ENCODE data around the gene SERGEF. TPM values are rescaled to one million over a fixed set of nuclear protein-coding genes. Genes with fewer than 3 reads are reported as not detected.

Gene SERGEF
- total RNA-seq, 1 experiment from 2014 or later: 31.4 TPM

DNA sequence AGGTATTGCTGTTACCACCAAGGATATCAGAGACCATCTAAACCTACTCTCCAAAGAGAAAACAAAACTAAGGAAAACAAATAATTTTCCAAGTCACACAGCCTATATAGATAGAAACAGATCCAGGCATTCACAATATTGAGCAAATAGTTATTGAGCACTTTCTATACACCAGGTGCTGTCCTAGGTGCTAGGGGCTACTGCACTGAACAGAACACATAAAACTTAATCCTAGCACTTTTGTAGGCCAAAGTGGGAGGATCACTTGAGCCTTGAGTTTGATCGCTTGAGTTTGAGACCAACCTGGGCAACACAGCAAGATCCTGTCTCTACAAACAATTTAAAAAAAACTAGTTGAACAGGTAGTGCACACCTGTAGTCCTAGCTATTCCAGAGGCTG lies 44.6 kb downstream of the SERGEF start:
- Histone ChIP-seq H2BK20ac (ENCODE audit: low read depth, low read length, poor library complexity, severe bottlenecking) (no peak overlapping the region), H2BK5ac (ENCODE audit: insufficient read length, low read length) (no peak overlapping the region), H2AFZ (ENCODE audit: low read length) (no peak overlapping the region), H3K4me1 (ENCODE audit: insufficient read depth, low read length) (no peaks in the 10 kb centered on the region), H3K56ac (ENCODE audit: insufficient read length, low read depth, low read length) (no peak overlapping the region), H3K9me3 (ENCODE audit: control insufficient read depth, low read depth, low read length) (no peaks in the 10 kb centered on the region), H2BK15ac (ENCODE audit: low read depth, low read length) (no peak overlapping the region), H3K4me2 (ENCODE audit: insufficient read depth, insufficient read length, low read length) (no peak overlapping the region), H3K23me2 (ENCODE audit: insufficient read length, low read depth, low read length, poor library complexity, severe bottlenecking) (no peaks in the 10 kb centered on the region), H3K79me1 (ENCODE audit: insufficient read depth, low read depth, low read length, poor library complexity, severe bottlenecking) (no peaks in the 10 kb centered on the region), H4K5ac (ENCODE audit: insufficient read length, low read depth, low read length) (no peak overlapping the region), H3K79me2 (ENCODE audit: insufficient read depth, low read length) (no peaks in the 10 kb centered on the region), H4K91ac (ENCODE audit: insufficient read length, low read depth, low read length) (no peak overlapping the region), H3K4ac (ENCODE audit: low read depth, low read length) (no peak overlapping the region), H4K8ac (replicated peaks; ENCODE audit: insufficient read length, low read depth, low read length) (no peak overlapping the region), H3K23ac (ENCODE audit: insufficient read length, low read depth, low read length) (no peak overlapping the region), H3T11ph (ENCODE audit: low read length) (no peak overlapping the region), H2BK120ac (ENCODE audit: low read depth, low read length, poor library complexity, severe bottlenecking) (no peak overlapping the region), H3K27me3 (ENCODE audit: insufficient read depth, low read length) (no peaks in the 10 kb centered on the region), H4K20me1 (ENCODE audit: control insufficient read depth, insufficient read depth, insufficient read length) (no peaks in the 10 kb centered on the region), H2AK5ac (ENCODE audit: insufficient read length, low read length) (no peak overlapping the region), H3K14ac (ENCODE audit: insufficient read depth, low read length) (no peak overlapping the region), H3K27ac (ENCODE audit: insufficient read length, low read depth, low read length) (no peak overlapping the region), H3K18ac (ENCODE audit: insufficient read length, low read depth, low read length) (no peak overlapping the region), H2BK12ac (ENCODE audit: insufficient read length, low read depth, low read length) (no peak overlapping the region), H3K9ac (ENCODE audit: extremely low read depth, insufficient read length, low read length) (no peak overlapping the region)
- Mint-ChIP-seq H3K4me1 (peaks cover 3 to 4% of the 10 kb centered on the region in 2 experiments; a peak in 2 of 4 replicates), H3K27me3 (ENCODE audit: low read depth) (no peaks in the 10 kb centered on the region; the same call in 1 of the 2 replicates), H3K4me3 (no peak overlapping the region), H3K36me3 (ENCODE audit: insufficient read depth in 1 of 3, low read depth in 3 of 3) (peaks cover 17 to 21% (median 20%) of the 10 kb centered on the region in 3 experiments), H3K9me3 (peaks cover 0 to 4% of the 10 kb centered on the region in 2 experiments; a peak in 1 of 5 replicates), H3K27ac (no peak overlapping the region)
- TF ChIP-seq, protein P1, sequence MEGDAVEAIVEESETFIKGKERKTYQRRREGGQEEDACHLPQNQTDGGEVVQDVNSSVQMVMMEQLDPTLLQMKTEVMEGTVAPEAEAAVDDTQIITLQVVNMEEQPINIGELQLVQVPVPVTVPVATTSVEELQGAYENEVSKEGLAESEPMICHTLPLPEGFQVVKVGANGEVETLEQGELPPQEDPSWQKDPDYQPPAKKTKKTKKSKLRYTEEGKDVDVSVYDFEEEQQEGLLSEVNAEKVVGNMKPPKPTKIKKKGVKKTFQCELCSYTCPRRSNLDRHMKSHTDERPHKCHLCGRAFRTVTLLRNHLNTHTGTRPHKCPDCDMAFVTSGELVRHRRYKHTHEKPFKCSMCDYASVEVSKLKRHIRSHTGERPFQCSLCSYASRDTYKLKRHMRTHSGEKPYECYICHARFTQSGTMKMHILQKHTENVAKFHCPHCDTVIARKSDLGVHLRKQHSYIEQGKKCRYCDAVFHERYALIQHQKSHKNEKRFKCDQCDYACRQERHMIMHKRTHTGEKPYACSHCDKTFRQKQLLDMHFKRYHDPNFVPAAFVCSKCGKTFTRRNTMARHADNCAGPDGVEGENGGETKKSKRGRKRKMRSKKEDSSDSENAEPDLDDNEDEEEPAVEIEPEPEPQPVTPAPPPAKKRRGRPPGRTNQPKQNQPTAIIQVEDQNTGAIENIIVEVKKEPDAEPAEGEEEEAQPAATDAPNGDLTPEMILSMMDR (conservative IDR thresholded peaks at IDR 0.05): no peak
- no CpG with 5 or more reads among the region's 1 CpG for WGBS (ENCODE audit: extremely low coverage, insufficient read length, low lambda C conversion rate)
- DNase-seq: no peak
